ENCODE data around the gene ZIC1. TPM values are rescaled to one million over a fixed set of nuclear protein-coding genes. Genes with fewer than 3 reads are reported as not detected.

ZIC1 gene
- total RNA-seq, 2 donors from 2014 or later = 0.19 TPM; not detected in 1

DNA sequence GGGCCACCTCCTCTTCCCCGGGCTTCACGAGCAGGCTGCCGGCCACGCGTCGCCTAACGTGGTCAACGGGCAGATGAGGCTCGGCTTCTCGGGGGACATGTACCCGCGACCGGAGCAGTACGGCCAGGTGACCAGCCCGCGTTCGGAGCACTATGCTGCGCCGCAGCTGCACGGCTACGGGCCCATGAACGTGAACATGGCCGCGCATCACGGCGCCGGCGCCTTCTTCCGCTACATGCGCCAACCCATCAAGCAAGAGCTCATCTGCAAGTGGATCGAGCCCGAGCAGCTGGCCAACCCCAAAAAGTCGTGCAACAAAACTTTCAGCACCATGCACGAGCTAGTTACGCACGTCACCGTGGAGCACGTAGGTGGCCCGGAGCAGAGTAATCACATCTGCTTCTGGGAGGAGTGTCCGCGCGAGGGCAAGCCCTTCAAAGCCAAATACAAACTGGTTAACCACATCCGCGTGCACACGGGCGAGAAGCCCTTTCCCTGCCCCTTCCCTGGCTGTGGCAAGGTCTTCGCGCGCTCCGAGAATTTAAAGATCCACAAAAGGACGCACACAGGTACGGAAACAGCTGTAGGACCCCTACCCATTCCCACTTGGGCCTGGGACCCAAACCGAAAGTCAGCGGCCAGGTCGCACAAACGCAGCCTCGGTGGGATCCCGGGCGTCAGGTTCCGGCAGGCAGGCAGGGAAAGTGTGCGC lies 1.5 kb downstream of the ZIC1 start:
- Histone ChIP-seq H3K27ac (no peak overlapping the region), H3K9ac (ENCODE audit: low read depth in 2 of 2, low read length in 2 of 2) (no peak overlapping the region), H3K4me3 (peak overlapping the region; percentile 12), H3K9me3 (no peaks in the 10 kb centered on the region), H3K36me3 (no peaks in the 10 kb centered on the region), H3K27me3 (peaks cover 95% of the 10 kb centered on the region), H3K4me1 (no peaks in the 10 kb centered on the region)
- TF ChIP-seq, protein P1, sequence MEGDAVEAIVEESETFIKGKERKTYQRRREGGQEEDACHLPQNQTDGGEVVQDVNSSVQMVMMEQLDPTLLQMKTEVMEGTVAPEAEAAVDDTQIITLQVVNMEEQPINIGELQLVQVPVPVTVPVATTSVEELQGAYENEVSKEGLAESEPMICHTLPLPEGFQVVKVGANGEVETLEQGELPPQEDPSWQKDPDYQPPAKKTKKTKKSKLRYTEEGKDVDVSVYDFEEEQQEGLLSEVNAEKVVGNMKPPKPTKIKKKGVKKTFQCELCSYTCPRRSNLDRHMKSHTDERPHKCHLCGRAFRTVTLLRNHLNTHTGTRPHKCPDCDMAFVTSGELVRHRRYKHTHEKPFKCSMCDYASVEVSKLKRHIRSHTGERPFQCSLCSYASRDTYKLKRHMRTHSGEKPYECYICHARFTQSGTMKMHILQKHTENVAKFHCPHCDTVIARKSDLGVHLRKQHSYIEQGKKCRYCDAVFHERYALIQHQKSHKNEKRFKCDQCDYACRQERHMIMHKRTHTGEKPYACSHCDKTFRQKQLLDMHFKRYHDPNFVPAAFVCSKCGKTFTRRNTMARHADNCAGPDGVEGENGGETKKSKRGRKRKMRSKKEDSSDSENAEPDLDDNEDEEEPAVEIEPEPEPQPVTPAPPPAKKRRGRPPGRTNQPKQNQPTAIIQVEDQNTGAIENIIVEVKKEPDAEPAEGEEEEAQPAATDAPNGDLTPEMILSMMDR (IDR thresholded peaks at IDR 0.05) = no peak
- DNase-seq = no peak
- intact Hi-C loops (cut with DNase I) = no loop called here

DNA sequence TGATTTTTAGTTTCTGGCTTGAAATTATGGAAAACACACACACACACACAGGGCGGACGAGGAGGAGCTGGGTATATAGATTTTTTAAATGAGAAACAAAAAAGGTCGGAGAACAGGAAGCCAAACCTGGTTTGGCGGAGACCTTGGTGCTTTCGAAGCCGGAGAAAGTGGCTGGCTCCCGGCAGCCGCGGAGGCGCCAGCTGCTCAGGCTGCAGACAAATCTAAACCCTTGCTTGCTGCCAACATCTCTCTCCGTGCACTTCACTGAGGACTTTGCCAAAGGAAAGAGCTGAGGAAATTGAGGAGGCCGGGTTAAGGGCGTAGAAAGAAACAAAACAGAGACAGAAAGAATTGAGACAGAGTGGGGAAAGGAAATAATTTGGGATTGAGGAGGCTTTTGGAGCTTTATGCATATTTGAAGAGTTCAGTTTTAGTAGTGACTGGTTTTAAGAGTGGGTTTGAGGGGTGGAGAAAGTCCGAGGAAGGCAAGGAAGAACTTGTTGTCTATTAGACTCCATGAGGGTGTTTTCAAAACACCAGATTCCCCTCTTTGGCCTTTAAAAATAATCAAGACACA lies 2.2 kb downstream of the ZIC1 start:
- Histone ChIP-seq H3K27ac (no peak overlapping the region), H3K4me1 (no peaks in the 10 kb centered on the region), H3K4me3 (peak overlapping the region; percentile 12), H3K9me3 (no peaks in the 10 kb centered on the region), H3K9ac (ENCODE audit: low read depth in 2 of 2, low read length in 2 of 2) (no peak overlapping the region), H3K36me3 (no peaks in the 10 kb centered on the region), H3K27me3 (peaks cover 92% of the 10 kb centered on the region)
- TF ChIP-seq, protein P1 (IDR thresholded peaks at IDR 0.05) = no peak
- intact Hi-C loops (cut with DNase I) = no loop called here
- no peak for DNase-seq

DNA sequence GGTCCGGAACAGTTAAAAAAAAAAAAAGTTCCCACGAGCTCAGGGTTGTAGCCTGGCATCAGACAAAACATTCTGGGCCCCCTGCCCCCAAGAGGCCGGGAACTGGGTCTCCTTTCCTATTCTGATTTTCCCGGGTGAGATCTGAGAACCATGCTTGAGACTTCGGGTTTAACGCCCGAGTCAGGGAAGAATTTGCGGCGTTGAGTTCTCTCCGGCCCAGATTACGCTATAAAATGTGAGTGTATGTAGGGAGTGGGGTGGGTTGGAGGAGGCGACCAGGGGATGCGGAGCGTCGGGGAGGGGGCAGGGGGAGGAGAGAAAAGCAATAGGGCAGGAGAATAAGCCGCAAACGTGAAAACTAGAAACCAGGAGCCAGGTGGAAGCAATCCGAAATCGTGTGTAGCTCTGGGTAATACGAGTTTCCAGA lies 2.7 kb downstream of the ZIC1 start:
- H3K4me1 ChIP-seq = no peaks in the 10 kb centered on the region
- TF ChIP-seq, protein P1 (IDR thresholded peaks at IDR 0.05) = no peak
- no peak overlapping the region for H3K27ac ChIP-seq
- H3K9me3 ChIP-seq = no peaks in the 10 kb centered on the region
- DNase-seq = no peak
- intact Hi-C loops (cut with DNase I) = no loop called here
- peaks cover 88% of the 10 kb centered on the region for H3K27me3 ChIP-seq
- H3K9ac ChIP-seq (ENCODE audit: low read depth in 2 of 2, low read length in 2 of 2) = no peak overlapping the region
- no peaks in the 10 kb centered on the region for H3K36me3 ChIP-seq
- no peak overlapping the region for H3K4me3 ChIP-seq

DNA sequence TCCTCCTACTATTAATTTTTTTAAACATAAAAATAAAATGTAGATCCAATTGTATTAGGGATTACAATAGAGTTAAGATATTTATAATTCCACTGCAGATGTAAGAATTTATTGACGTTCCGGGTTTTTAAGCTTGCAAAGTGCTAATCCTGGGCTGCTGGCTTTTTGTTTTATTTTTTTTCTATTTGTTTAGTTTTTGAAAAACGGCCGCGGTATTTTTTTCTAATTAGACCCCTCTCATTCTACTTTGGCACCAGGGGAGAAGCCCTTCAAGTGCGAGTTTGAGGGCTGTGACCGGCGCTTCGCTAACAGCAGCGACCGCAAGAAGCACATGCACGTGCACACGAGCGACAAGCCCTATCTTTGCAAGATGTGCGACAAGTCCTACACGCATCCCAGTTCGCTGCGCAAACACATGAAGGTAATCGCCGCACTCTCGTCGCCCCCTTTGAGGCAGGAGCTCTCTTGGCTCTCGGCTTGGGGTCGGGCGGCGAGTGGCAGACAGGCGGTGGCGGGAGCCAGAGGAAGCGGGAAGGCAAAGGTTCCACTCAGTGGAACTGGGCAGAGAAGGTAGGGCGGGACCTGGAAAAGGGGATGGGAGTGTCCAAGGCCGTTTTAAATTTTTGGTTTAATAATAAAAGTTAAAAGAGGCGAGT lies 3.2 kb downstream of the ZIC1 start:
- Histone ChIP-seq H3K4me1 (no peaks in the 10 kb centered on the region), H3K27ac (no peak overlapping the region), H3K36me3 (no peaks in the 10 kb centered on the region), H3K9ac (ENCODE audit: low read depth in 2 of 2, low read length in 2 of 2) (no peak overlapping the region), H3K9me3 (no peaks in the 10 kb centered on the region), H3K4me3 (no peak overlapping the region), H3K27me3 (peaks cover 88% of the 10 kb centered on the region)
- DNase-seq = no peak
- intact Hi-C loops (cut with DNase I) = no loop called here
- TF ChIP-seq, protein P1 (IDR thresholded peaks at IDR 0.05) = no peak

DNA sequence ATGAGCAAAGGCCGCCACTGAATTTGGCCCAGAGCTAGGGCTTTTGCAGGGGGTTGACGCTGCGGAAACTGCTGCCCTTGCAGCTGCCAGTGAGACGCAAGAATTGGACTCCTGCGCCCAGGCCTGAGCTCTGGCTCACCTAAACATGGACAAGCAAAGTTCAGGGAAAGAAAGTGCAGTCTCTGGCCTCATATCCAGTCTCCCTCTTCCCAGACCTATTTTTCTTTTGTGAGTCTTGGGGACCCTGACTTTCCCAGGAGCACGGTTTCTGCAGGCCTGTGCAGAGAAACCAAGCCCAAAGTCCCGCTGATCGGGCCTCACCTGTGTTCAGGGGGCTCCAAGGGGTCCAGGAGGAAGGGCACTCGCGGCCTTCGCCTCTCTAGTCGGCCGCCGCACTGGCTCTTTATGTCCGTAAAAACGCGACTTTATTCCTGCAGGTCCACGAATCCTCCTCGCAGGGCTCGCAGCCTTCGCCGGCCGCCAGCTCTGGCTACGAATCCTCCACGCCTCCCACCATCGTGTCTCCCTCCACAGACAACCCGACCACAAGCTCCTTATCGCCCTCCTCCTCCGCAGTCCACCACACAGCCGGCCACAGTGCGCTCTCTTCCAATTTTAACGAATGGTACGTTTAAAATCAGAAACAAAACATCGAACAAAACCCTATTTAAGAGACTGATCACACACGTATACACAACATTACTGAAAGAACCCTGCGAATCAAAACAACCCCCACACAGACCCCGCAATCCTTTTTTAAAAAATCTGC lies 3.9 kb downstream of the ZIC1 start:
- intact Hi-C loops (cut with DNase I) = no loop called here
- no peak for DNase-seq

More for the DNA sequence above, 3.9 kb downstream of the ZIC1 start:
- TF ChIP-seq, protein P1 (IDR thresholded peaks at IDR 0.05) = no peak
- Histone ChIP-seq H3K36me3 (no peaks in the 10 kb centered on the region), H3K4me3 (no peak overlapping the region), H3K27ac (no peak overlapping the region), H3K9me3 (no peaks in the 10 kb centered on the region), H3K27me3 (peaks cover 85% of the 10 kb centered on the region), H3K9ac (ENCODE audit: low read depth in 2 of 2, low read length in 2 of 2) (no peak overlapping the region), H3K4me1 (no peaks in the 10 kb centered on the region)

Data from colonic mucosa (tissue), 4 donors.